A673 (cell line): Measurements from ENCODE around the gene TRAF3IP3. TPM values are rescaled to one million over a fixed set of nuclear protein-coding genes. Genes with fewer than 3 reads are reported as not detected.
"Not testable (repeated sequence)": the region's sequence is repeated elsewhere in the genome, so short reads cannot be mapped to it uniquely, and the experiment has no call there.

ENCODE experiments used
- BruUV-seq: library from RNA; stranded (reverse); fragments of 400-500 nt; replicated peaks from 2 replicates; lab custom pipeline; 2021; lab: Mats Ljungman, UMichigan
- CTCF ChIA-PET: fragments of 300-600 bp; sonication (Branson Sonifier 250); formaldehyde crosslinking; loops from one replicate; lab custom pipeline; 2022; ENCODE audit warnings: antibody characterized with exemption; lab: Charles Lee
- POLR2A ChIA-PET: fragments of 300-600 bp; sonication (Branson Sonifier 250); formaldehyde crosslinking; loops from one replicate; lab custom pipeline; 2022; ENCODE audit warnings: antibody characterized with exemption; ENCODE audit not compliant: low non-redundant PET; lab: Charles Lee
- DNase-seq: peaks from one replicate; pipeline ENCODE4 v3.0.0-alpha.2; 2015; ENCODE audit warnings: low spot score
- H3K27ac ChIP-seq: fragments of 200-600 bp; sonication (generic); 2 replicates; pipeline ENCODE4 v1.5.1; 2016; ENCODE audit warnings: mixed run types, low read depth, mild to moderate bottlenecking, mixed read lengths, antibody characterized with exemption, low read length; ENCODE audit not compliant: poor library complexity, severe bottlenecking
- H3K27me3 ChIP-seq: fragments of 200-600 bp; sonication (generic); replicated peaks from 2 replicates; pipeline ENCODE4 v1.6.1; 2017; ENCODE audit warnings: mixed run types, low read depth, mild to moderate bottlenecking, mixed read lengths, antibody characterized with exemption, low read length; ENCODE audit not compliant: insufficient read depth, poor library complexity
- H3K36me3 ChIP-seq: fragments of 200-600 bp; sonication (generic); 2 replicates; pipeline ENCODE4 v1.6.1; 2016; ENCODE audit warnings: mixed run types, mild to moderate bottlenecking, mixed read lengths, antibody characterized with exemption, low read length; ENCODE audit not compliant: insufficient read depth, poor library complexity, severe bottlenecking
- H3K4me1 ChIP-seq: fragments of 200-600 bp; sonication (generic); 2 replicates; pipeline ENCODE4 v1.6.1; 2017; ENCODE audit warnings: mixed run types, mild to moderate bottlenecking, mixed read lengths, antibody characterized with exemption, low read length; ENCODE audit not compliant: insufficient read depth, poor library complexity, severe bottlenecking
- H3K4me3 ChIP-seq: fragments of 200-600 bp; sonication (generic); 2 replicates; pipeline ENCODE4 v1.5.1; 2016; ENCODE audit warnings: low read depth, mixed run types, mild to moderate bottlenecking, mixed read lengths, low read length; ENCODE audit not compliant: poor library complexity, severe bottlenecking
- H3K9me3 ChIP-seq: fragments of 200-600 bp; sonication (generic); 2 replicates; pipeline ENCODE4 v1.6.1; 2016; ENCODE audit warnings: mixed run types, low read depth, mild to moderate bottlenecking, mixed read lengths, antibody characterized with exemption, low read length; ENCODE audit not compliant: poor library complexity, severe bottlenecking
- EZH2 ChIP-seq: fragments of 200-600 bp; sonication (generic); IDR thresholded peaks from 2 replicates; pipeline ENCODE4 v1.6.1; 2017; ENCODE audit warnings: borderline replicate concordance, low read depth, mild to moderate bottlenecking, mixed read lengths, antibody characterized with exemption, low read length; ENCODE audit not compliant: poor library complexity, severe bottlenecking
- intact Hi-C: fragments of 100-400 bp; cut with micrococcal nuclease; formaldehyde crosslinking; loops from one replicate; pipeline ENCODE4 v1.10.0; 2022; ENCODE audit not compliant: unreplicated experiment
- total RNA-seq: library from RNA; stranded (reverse); gene quantifications from 2 replicates; pipeline ENCODE4 v1.2.3, GENCODE V29; 2021
- TF ChIP-seq, protein P1 (sequence below): fragments of 300-800, 200-600 bp; sonication (generic); conservative IDR thresholded peaks from 2 replicates; pipeline ENCODE4 v1.5.1; 2017; ENCODE audit warnings: low read depth, mild to moderate bottlenecking, antibody characterized with exemption, low read length, moderate library complexity, mixed read lengths

The TRAF3IP3 gene
- total RNA-seq, 1 experiment from 2014 or later = 1.6 TPM

- peaks cover 32% of the 10 kb centered on the region for H3K27me3 ChIP-seq
- no peaks in the 10 kb centered on the region for H3K4me1 ChIP-seq
- intact Hi-C loops = no loop called here
- H3K4me3 ChIP-seq = no peak overlapping the region
- no peak overlapping the region for H3K27ac ChIP-seq
- TF ChIP-seq, protein P1, sequence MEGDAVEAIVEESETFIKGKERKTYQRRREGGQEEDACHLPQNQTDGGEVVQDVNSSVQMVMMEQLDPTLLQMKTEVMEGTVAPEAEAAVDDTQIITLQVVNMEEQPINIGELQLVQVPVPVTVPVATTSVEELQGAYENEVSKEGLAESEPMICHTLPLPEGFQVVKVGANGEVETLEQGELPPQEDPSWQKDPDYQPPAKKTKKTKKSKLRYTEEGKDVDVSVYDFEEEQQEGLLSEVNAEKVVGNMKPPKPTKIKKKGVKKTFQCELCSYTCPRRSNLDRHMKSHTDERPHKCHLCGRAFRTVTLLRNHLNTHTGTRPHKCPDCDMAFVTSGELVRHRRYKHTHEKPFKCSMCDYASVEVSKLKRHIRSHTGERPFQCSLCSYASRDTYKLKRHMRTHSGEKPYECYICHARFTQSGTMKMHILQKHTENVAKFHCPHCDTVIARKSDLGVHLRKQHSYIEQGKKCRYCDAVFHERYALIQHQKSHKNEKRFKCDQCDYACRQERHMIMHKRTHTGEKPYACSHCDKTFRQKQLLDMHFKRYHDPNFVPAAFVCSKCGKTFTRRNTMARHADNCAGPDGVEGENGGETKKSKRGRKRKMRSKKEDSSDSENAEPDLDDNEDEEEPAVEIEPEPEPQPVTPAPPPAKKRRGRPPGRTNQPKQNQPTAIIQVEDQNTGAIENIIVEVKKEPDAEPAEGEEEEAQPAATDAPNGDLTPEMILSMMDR = no peak
- TF ChIP-seq EZH2 = no peak
- ChIA-PET POLR2A (no interaction called here), CTCF (interaction anchor here (0.8 to 1.3 kb wide), 2 partner anchors 32 to 221 kb away, joined by 3 to 4 read pairs; no protein-coding TSS in a partner anchor)
- no TSS peak for BruUV-seq
- H3K9me3 ChIP-seq = no peaks in the 10 kb centered on the region
- no peaks in the 10 kb centered on the region for H3K36me3 ChIP-seq
- no peak for DNase-seq
Measured at GRCh38 chr1:209790286-209791193, 34.7 kb downstream of the TRAF3IP3 start.

- H3K4me1 ChIP-seq = no peaks in the 10 kb centered on the region
- no peak overlapping the region for H3K27ac ChIP-seq
- BruUV-seq = no TSS peak
- ChIA-PET CTCF (no interaction called here), POLR2A (no interaction called here)
- TF ChIP-seq, protein P1 = no peak
- no peak for TF ChIP-seq EZH2
- H3K9me3 ChIP-seq = no peaks in the 10 kb centered on the region
- intact Hi-C loops = no loop called here
- H3K27me3 ChIP-seq = peaks cover 32% of the 10 kb centered on the region
- no peak overlapping the region for H3K4me3 ChIP-seq
- no peaks in the 10 kb centered on the region for H3K36me3 ChIP-seq
- no peak for DNase-seq
Measured at GRCh38 chr1:209791920-209792319, 36.1 kb downstream of the TRAF3IP3 start.

DNA sequence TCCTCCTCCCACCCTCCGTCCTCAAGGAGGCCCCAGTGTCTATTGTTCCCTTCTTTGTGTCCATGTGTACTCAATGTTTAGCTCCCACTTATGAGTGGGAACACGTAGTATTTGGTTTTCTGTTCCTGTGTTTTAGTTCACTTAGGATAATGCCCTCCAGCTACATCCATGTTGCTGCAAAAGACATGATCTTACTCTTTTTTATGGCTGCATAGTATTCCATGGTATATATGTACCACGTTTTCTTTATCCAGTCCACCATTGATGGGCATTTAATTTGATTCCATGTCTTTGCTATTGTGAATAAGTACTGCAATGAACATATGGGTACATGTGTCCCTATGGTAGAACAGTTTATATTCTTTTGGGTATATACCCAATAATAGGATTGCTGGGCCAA, 37.9 kb downstream of the TRAF3IP3 start:
- BruUV-seq, CTCF ChIA-PET, H3K4me1 ChIP-seq, H3K9me3 ChIP-seq, intact Hi-C loops, H3K36me3 ChIP-seq, H3K27ac ChIP-seq, POLR2A ChIA-PET, DNase-seq, H3K4me3 ChIP-seq: not testable (repeated sequence)
- peaks cover 24% of the 10 kb centered on the region for H3K27me3 ChIP-seq
